DOHH2 (cell line): ENCODE results near the gene EXOC6B.

Experiments used
- H3F3A ChIP-seq: fragments of 200-600 bp; sonication (generic), shearing (Covaris generic); 2 replicates; pipeline ENCODE4 v1.6.0; 2016; ENCODE audit warnings: antibody characterized with exemption, mild to moderate bottlenecking; ENCODE audit not compliant: control insufficient read depth, insufficient read depth
- H3K27ac ChIP-seq: fragments of 200-600 bp; sonication (generic); 2 replicates; pipeline ENCODE4 v1.5.1; 2014; ENCODE audit warnings: low read depth, mild to moderate bottlenecking, low read length, moderate library complexity
- H3K27me3 ChIP-seq: fragments of 200-600 bp; sonication (generic); 2 replicates; pipeline ENCODE4 v1.6.1; 2014; ENCODE audit warnings: mild to moderate bottlenecking, low read length, mixed read lengths; ENCODE audit not compliant: control insufficient read depth
- H3K36me3 ChIP-seq: fragments of 200-600 bp; sonication (generic); 2 replicates; pipeline ENCODE4 v1.6.1; 2014; ENCODE audit warnings: mild to moderate bottlenecking, low read length, moderate library complexity, mixed read lengths; ENCODE audit not compliant: control insufficient read depth
- H3K4me1 ChIP-seq: fragments of 200-600 bp; sonication (generic); 2 replicates; pipeline ENCODE4 v1.6.1; 2014; ENCODE audit warnings: mild to moderate bottlenecking, low read length, mixed read lengths; ENCODE audit not compliant: control insufficient read depth
- H3K4me2 ChIP-seq: fragments of 200-600 bp; sonication (generic); 2 replicates; pipeline ENCODE4 v1.6.0; 2014; ENCODE audit warnings: mild to moderate bottlenecking, low read length, moderate library complexity
- H3K4me3 ChIP-seq: fragments of 200-600 bp; sonication (generic); 2 replicates; pipeline ENCODE4 v1.5.1; 2014; ENCODE audit warnings: mild to moderate bottlenecking, low read length, mixed read lengths
- H3K79me2 ChIP-seq: fragments of 200-600 bp; sonication (generic); 2 replicates; pipeline ENCODE4 v1.6.1; 2014; ENCODE audit warnings: mild to moderate bottlenecking, low read length, mixed read lengths; ENCODE audit not compliant: control insufficient read depth
- H3K9me2 ChIP-seq: fragments of 200-600 bp; sonication (generic); replicated peaks from 2 replicates; pipeline ENCODE4 v1.6.1; 2014; ENCODE audit warnings: mild to moderate bottlenecking, low read length, mixed read lengths; ENCODE audit not compliant: control insufficient read depth
- H3K9me3 ChIP-seq: fragments of 200-600 bp; sonication (generic); 2 replicates; pipeline ENCODE4 v1.6.1; 2014; ENCODE audit warnings: antibody characterized with exemption, low read length, mixed read lengths; ENCODE audit not compliant: control insufficient read depth, insufficient read depth
- H4K20me1 ChIP-seq: fragments of 200-600 bp; sonication (generic); 2 replicates; pipeline ENCODE4 v1.6.0; 2014; ENCODE audit warnings: low read depth, mild to moderate bottlenecking, antibody characterized with exemption, low read length, moderate library complexity; ENCODE audit not compliant: control insufficient read depth, insufficient read depth
- CTCF ChIP-seq: fragments of 200-600 bp; sonication (generic); IDR thresholded peaks from one replicate; pipeline ENCODE4 v1.5.1; 2014; ENCODE audit warnings: antibody characterized with exemption, mild to moderate bottlenecking, low read depth, low read length; ENCODE audit not compliant: poor library complexity, severe bottlenecking
- EZH2phosphoT487 ChIP-seq: fragments of 200-600 bp; sonication (generic); IDR thresholded peaks from 2 replicates; pipeline ENCODE4 v1.6.1; 2017; ENCODE audit warnings: borderline replicate concordance, mild to moderate bottlenecking, antibody characterized with exemption, low read length, moderate library complexity, mixed read lengths

EXOC6B gene

GRCh38 chr2:72136933-72137497 lies 688.8 kb downstream of the EXOC6B start:
- no peaks in the 10 kb centered on the region for H3F3A ChIP-seq
- no peaks in the 10 kb centered on the region for H3K9me2 ChIP-seq
- TF ChIP-seq CTCF (no peak), EZH2phosphoT487 (no peak)
- no peaks in the 10 kb centered on the region for H4K20me1 ChIP-seq
- H3K36me3 ChIP-seq: no peaks in the 10 kb centered on the region
- no peaks in the 10 kb centered on the region for H3K79me2 ChIP-seq
- H3K4me3 ChIP-seq: no peak overlapping the region
- no peaks in the 10 kb centered on the region for H3K4me1 ChIP-seq
- H3K27ac ChIP-seq: no peak overlapping the region
- H3K4me2 ChIP-seq: no peak overlapping the region
- no peaks in the 10 kb centered on the region for H3K9me3 ChIP-seq
- H3K27me3 ChIP-seq: no peaks in the 10 kb centered on the region

- Histone ChIP-seq H3K27me3 (no peaks in the 10 kb centered on the region), H3K27ac (no peak overlapping the region), H4K20me1 (no peaks in the 10 kb centered on the region), H3K4me2 (no peak overlapping the region), H3F3A (no peaks in the 10 kb centered on the region), H3K9me2 (no peaks in the 10 kb centered on the region), H3K4me3 (no peak overlapping the region), H3K4me1 (no peaks in the 10 kb centered on the region), H3K36me3 (no peaks in the 10 kb centered on the region), H3K9me3 (no peaks in the 10 kb centered on the region), H3K79me2 (no peaks in the 10 kb centered on the region)
- TF ChIP-seq EZH2phosphoT487: no peak
- no peak for TF ChIP-seq CTCF
Measured at GRCh38 chr2:72136331-72136730, 689.5 kb downstream of the EXOC6B start.

GRCh38 chr2:72135921-72136320 lies 689.9 kb downstream of the EXOC6B start:
- no peaks in the 10 kb centered on the region for H3F3A ChIP-seq
- no peak for TF ChIP-seq EZH2phosphoT487
- no peak for TF ChIP-seq CTCF
- H3K4me2 ChIP-seq: no peak overlapping the region
- H3K79me2 ChIP-seq: no peaks in the 10 kb centered on the region
- no peaks in the 10 kb centered on the region for H3K27me3 ChIP-seq
- H3K27ac ChIP-seq: no peak overlapping the region
- H4K20me1 ChIP-seq: no peaks in the 10 kb centered on the region
- H3K36me3 ChIP-seq: no peaks in the 10 kb centered on the region
- no peaks in the 10 kb centered on the region for H3K9me2 ChIP-seq
- H3K4me1 ChIP-seq: no peaks in the 10 kb centered on the region
- H3K4me3 ChIP-seq: no peak overlapping the region
- H3K9me3 ChIP-seq: no peaks in the 10 kb centered on the region
